GM12865 (cell line): ENCODE data around the gene CCL27.

Source experiments
- DNase-seq: peaks from one replicate; pipeline ENCODE4 v3.0.0; 2010; ENCODE audit warnings: low read depth
- H3K4me3 ChIP-seq: 2 replicates; pipeline ENCODE4 v1.5.1; 2011; ENCODE audit warnings: mild to moderate bottlenecking, low read depth, low read length, control low read depth
- TF ChIP-seq, protein P1 (sequence below): IDR thresholded peaks from 2 replicates; pipeline ENCODE4 v1.5.1; 2011; ENCODE audit warnings: low read length, control low read depth, low read depth, inconsistent platforms; ENCODE audit not compliant: insufficient read depth; ENCODE audit errors: missing control alignments

Gene CCL27

DNA sequence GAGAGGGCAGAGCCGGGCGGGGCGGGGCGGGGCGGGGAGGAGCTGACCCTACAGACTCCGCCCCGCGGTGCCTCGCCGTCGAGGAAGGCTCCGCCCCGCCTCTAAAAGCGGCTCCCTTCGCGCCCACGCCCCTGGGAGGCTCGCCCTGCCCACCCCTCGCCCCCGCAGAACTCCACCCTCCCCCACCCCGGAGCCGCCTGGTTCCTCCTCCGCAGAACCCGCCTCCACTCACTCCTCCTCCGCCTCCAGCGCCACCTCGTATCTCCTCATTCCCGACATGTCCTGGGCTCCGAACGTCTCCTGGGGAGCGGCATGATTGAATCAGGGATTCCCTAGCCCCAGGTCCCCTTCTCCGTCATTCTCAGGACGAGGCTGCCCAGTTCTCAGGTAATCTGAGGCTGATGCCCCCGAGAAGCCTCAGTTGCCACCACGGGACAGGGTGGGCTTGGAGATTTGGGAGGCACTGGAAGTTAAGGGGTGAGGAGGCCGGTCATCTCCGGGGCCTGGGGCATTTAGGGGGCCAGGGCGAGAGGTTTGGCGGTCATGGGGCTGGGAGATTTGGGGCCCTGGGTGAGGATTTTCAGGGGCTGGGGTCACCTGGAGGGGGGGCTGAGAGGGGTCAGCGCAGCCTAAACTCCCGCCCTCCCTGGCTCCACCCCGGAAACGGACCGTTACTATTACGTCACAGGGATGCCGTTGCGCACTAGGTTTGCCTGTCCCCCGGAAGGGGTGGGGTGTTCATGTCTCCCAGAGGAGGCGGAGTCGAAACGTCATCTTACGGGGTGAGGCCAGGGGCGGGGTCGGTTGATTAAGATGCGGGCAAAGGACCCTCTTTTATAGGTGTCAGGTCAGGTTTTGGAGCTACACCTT lies 3.2 kb upstream of the CCL27 start:
- peak overlapping the region; percentile 81 for H3K4me3 ChIP-seq
- peak; percentile 91 for DNase-seq
- TF ChIP-seq, protein P1, sequence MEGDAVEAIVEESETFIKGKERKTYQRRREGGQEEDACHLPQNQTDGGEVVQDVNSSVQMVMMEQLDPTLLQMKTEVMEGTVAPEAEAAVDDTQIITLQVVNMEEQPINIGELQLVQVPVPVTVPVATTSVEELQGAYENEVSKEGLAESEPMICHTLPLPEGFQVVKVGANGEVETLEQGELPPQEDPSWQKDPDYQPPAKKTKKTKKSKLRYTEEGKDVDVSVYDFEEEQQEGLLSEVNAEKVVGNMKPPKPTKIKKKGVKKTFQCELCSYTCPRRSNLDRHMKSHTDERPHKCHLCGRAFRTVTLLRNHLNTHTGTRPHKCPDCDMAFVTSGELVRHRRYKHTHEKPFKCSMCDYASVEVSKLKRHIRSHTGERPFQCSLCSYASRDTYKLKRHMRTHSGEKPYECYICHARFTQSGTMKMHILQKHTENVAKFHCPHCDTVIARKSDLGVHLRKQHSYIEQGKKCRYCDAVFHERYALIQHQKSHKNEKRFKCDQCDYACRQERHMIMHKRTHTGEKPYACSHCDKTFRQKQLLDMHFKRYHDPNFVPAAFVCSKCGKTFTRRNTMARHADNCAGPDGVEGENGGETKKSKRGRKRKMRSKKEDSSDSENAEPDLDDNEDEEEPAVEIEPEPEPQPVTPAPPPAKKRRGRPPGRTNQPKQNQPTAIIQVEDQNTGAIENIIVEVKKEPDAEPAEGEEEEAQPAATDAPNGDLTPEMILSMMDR = no peak

DNA sequence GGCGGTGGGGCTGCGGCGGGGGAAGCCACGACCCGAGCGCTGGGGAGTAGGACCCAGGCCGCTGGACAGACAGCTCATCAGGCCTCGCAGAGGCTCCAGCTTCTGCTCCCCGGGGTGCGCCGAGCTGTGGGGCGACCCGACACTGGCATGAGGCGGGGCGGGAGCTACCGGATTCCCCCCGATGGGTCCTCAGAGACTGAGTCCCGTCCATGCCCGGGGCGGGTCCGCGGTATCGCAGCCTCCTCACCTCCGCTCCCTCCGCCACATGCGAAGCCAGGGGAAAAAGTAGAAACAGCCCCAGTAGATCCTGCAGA lies 2.6 kb upstream of the CCL27 start:
- DNase-seq = no peak
- peak overlapping the region; percentile 81 for H3K4me3 ChIP-seq
- TF ChIP-seq, protein P1 = no peak

- TF ChIP-seq, protein P1 = peak; percentile 96
- peak overlapping the region; percentile 81 for H3K4me3 ChIP-seq
- peak; percentile 79 for DNase-seq
These were observed 2.0 kb upstream of the CCL27 start for GRCh38 chr9:34664281-34665066.

DNA sequence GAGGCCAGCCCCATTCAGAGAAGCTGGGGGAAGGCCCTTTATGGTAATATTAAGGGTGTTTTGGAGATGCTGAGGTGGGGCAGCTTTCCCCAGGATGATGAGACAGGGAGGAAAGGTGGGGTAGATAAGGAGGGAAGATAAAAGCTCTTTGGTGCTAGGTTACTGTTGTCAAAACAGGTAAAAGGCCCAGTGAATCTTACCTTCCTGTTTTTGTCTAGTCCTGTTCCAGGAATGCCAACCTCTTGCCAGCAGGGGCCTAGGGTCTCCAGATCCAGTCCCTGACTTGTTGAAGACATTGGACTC lies 797 bp upstream of the CCL27 start:
- TF ChIP-seq, protein P1 = no peak
- DNase-seq = no peak
- H3K4me3 ChIP-seq = no peak overlapping the region

- TF ChIP-seq, protein P1 = no peak
- peak; percentile 37 for DNase-seq
- no peak overlapping the region for H3K4me3 ChIP-seq
These were observed 2.7 kb downstream of the CCL27 start for GRCh38 chr9:34659592-34660253.

GRCh38 chr9:34658461-34658860 lies 4.0 kb downstream of the CCL27 start:
- DNase-seq = no peak
- TF ChIP-seq, protein P1 = no peak
- no peak overlapping the region for H3K4me3 ChIP-seq
